Adrenal gland (tissue), 5 donors: ENCODE results near the gene ATP9B.

Experiments
- POLR2A ChIP-seq, 2 donors: fragments of 450-650 bp; IDR thresholded peaks; one replicate each; pipeline ENCODE4 v1.6.1; 2017; ENCODE audit warnings: antibody characterized with exemption in 2 of 2, mild to moderate bottlenecking in 2 of 2, moderate library complexity in 1 of 2
- TF ChIP-seq, protein P1 (sequence below), 6 experiments: fragments of 450-650 bp in 4 of 6; fragments of 200-600 bp in 2 of 6; sonication (generic) in 1 of 6; IDR thresholded peaks; 1 replicate in 5 of 6; 2 replicates in 1 of 6; pipeline versions ENCODE4 v1.5.1 to v1.8.0; 2016 to 2021; ENCODE audit warnings: antibody characterized with exemption in 6 of 6, mild to moderate bottlenecking in 2 of 6, moderate library complexity in 1 of 6
- donor health status: DM: no; HTN: no; CAD: no.

GRCh38 chr18:79056827-79057367, 12.3 kb upstream of the ATP9B start:
- TF ChIP-seq POLR2A (IDR thresholded peaks at IDR 0.05): no peak
- TF ChIP-seq, protein P1, sequence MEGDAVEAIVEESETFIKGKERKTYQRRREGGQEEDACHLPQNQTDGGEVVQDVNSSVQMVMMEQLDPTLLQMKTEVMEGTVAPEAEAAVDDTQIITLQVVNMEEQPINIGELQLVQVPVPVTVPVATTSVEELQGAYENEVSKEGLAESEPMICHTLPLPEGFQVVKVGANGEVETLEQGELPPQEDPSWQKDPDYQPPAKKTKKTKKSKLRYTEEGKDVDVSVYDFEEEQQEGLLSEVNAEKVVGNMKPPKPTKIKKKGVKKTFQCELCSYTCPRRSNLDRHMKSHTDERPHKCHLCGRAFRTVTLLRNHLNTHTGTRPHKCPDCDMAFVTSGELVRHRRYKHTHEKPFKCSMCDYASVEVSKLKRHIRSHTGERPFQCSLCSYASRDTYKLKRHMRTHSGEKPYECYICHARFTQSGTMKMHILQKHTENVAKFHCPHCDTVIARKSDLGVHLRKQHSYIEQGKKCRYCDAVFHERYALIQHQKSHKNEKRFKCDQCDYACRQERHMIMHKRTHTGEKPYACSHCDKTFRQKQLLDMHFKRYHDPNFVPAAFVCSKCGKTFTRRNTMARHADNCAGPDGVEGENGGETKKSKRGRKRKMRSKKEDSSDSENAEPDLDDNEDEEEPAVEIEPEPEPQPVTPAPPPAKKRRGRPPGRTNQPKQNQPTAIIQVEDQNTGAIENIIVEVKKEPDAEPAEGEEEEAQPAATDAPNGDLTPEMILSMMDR (IDR thresholded peaks at IDR 0.05): no peak
